Liver (tissue), 9 donors: ENCODE data around the gene KMT5B. TPM values are rescaled to one million over a fixed set of nuclear protein-coding genes. Genes with fewer than 3 reads are reported as not detected.
"Not testable (repeated sequence)": the region's sequence is repeated elsewhere in the genome, so short reads cannot be mapped to it uniquely, and the experiment has no call there.

Source experiments
- DNase-seq: peaks from one replicate; pipeline ENCODE4 v3.0.0-alpha.2; 2017; ENCODE audit warnings: low spot score
- H3K27ac ChIP-seq, 2 donors: one replicate each; pipeline ENCODE4 v1.7.0; 2013; ENCODE audit warnings: inconsistent platforms in 2 of 2, low read length in 2 of 2, control low read depth in 1 of 2, low read depth in 1 of 2, mild to moderate bottlenecking in 1 of 2
- H3K27me3 ChIP-seq, 4 donors: one replicate each; pipeline versions ENCODE4 v1.6.1 to v1.7.0; 2013; ENCODE audit warnings: low read length in 3 of 4, inconsistent platforms in 1 of 4, mild to moderate bottlenecking in 1 of 4, moderate library complexity in 1 of 4; ENCODE audit not compliant: control insufficient read depth in 4 of 4, insufficient read depth in 4 of 4
- H3K36me3 ChIP-seq, 4 donors: one replicate each; pipeline versions ENCODE4 v1.6.1 to v1.7.0; 2013; ENCODE audit warnings: low read length in 3 of 4, mild to moderate bottlenecking in 3 of 4, low read depth in 1 of 4, moderate library complexity in 1 of 4; ENCODE audit not compliant: control insufficient read depth in 4 of 4, insufficient read depth in 3 of 4
- H3K4me1 ChIP-seq, 4 donors: one replicate each; pipeline versions ENCODE4 v1.6.1 to v1.7.0; 2013; ENCODE audit warnings: low read length in 3 of 4, mild to moderate bottlenecking in 3 of 4, moderate library complexity in 1 of 4; ENCODE audit not compliant: control insufficient read depth in 4 of 4, insufficient read depth in 4 of 4
- H3K4me3 ChIP-seq, 3 donors: one replicate each; pipeline versions ENCODE4 v1.6.1 to v1.7.0; 2013; ENCODE audit warnings: low read length in 3 of 3, control low read depth in 1 of 3, low read depth in 1 of 3, mild to moderate bottlenecking in 1 of 3
- H3K9ac ChIP-seq, 2 donors: one replicate each; pipeline ENCODE4 v1.7.0; 2013; ENCODE audit warnings: low read length in 2 of 2, mild to moderate bottlenecking in 2 of 2, moderate library complexity in 2 of 2, control low read depth in 1 of 2, low read depth in 1 of 2
- H3K9me3 ChIP-seq, 4 donors: one replicate each; pipeline versions ENCODE4 v1.6.1 to v1.7.0; 2013; ENCODE audit warnings: low read length in 3 of 4; ENCODE audit not compliant: control insufficient read depth in 4 of 4
- ATF3 ChIP-seq: IDR thresholded peaks from 2 replicates; pipeline ENCODE4 v1.6.1; 2016; ENCODE audit warnings: antibody characterized with exemption
- CTCF ChIP-seq: fragments of 150-350 bp; IDR thresholded peaks from 2 replicates; pipeline ENCODE4 v1.5.1; 2017; ENCODE audit warnings: improper control_type of control experiment, low read depth, low read length; ENCODE audit not compliant: missing input control
- EGR1 ChIP-seq, 2 donors: IDR thresholded peaks; 2 replicates each; pipeline ENCODE4 v1.6.1; 2016 to 2018; ENCODE audit warnings: antibody characterized with exemption in 2 of 2, low read depth in 2 of 2
- FOXA2 ChIP-seq: IDR thresholded peaks from 2 replicates; pipeline ENCODE4 v1.6.1; 2016; ENCODE audit warnings: antibody characterized with exemption
- GABPA ChIP-seq, 2 donors: IDR thresholded peaks in 1 of 2; conservative IDR thresholded peaks in 1 of 2; 2 replicates each; pipeline ENCODE4 v1.6.1; 2016; ENCODE audit warnings: antibody characterized with exemption in 2 of 2, mild to moderate bottlenecking in 1 of 2, moderate library complexity in 1 of 2
- JUND ChIP-seq, 2 donors: IDR thresholded peaks; 2 replicates each; pipeline ENCODE4 v1.6.1; 2016; ENCODE audit warnings: antibody characterized with exemption in 2 of 2
- MAX ChIP-seq: IDR thresholded peaks from 2 replicates; pipeline ENCODE4 v1.6.1; 2016; ENCODE audit warnings: antibody characterized with exemption
- RAD21 ChIP-seq, 2 donors: IDR thresholded peaks; 2 replicates each; pipeline ENCODE4 v1.6.1; 2016; ENCODE audit warnings: antibody characterized with exemption in 2 of 2, mild to moderate bottlenecking in 2 of 2
- RXRA ChIP-seq, 2 donors: IDR thresholded peaks; 2 replicates each; pipeline ENCODE4 v1.6.1; 2017 to 2018; ENCODE audit warnings: antibody characterized with exemption in 2 of 2, mild to moderate bottlenecking in 1 of 2
- SP1 ChIP-seq: IDR thresholded peaks from 2 replicates; pipeline ENCODE4 v1.6.1; 2018; ENCODE audit warnings: antibody characterized with exemption, mild to moderate bottlenecking
- ZBTB33 ChIP-seq: IDR thresholded peaks from 2 replicates; pipeline ENCODE4 v1.6.1; 2016; ENCODE audit warnings: antibody characterized with exemption
- WGBS: extraction: QIAGEN DNeasy Blood & Tissue Kit; methylation state at CpG from one replicate; pipeline ENCODE4 v1.1.7; 2013; 5-methylcytosine and 5-hydroxymethylcytosine counted together
- polyA plus RNA-seq, 2 donors: library from polyadenylated mRNA; stranded (reverse) in 1 of 2; unstranded in 1 of 2; fragments of 200-250 nt in 1 of 2; fragments of >200 nt in 1 of 2; fragmentation: Nextera tagmentation in 1 of 2; extraction: Ambion mirVana in 1 of 2; gene quantifications; one replicate each; pipeline versions ENCODE4 v1.2.1 to v1.2.3, GENCODE V29; 2013 to 2015
- total RNA-seq, 2 donors: library from RNA; depleted of rRNA; stranded (reverse); fragments of >200 nt; gene quantifications; one replicate each; pipeline ENCODE4 v1.2.3, GENCODE V29; 2014
- donor health status: healthy.
- donor health status: healthy.
- donor health status: healthy.
- donor health status: healthy.
- donor health status: healthy.

Gene KMT5B
- total and polyA plus RNA-seq, 4 donors, result 8.7 to 33.8 (median 14.8) TPM

GRCh38 chr11:68244912-68245311, 31.8 kb upstream of the KMT5B start:
- 95% methylated on average over 5 of the region's 5 CpGs for WGBS
- not testable (repeated sequence) for DNase-seq

GRCh38 chr11:68243847-68244246, 30.8 kb upstream of the KMT5B start:
- WGBS, result 96% methylated on average over 1 of the region's 1 CpG
- H3K9me3 ChIP-seq, DNase-seq, H3K4me1 ChIP-seq, H3K36me3 ChIP-seq, H3K27me3 ChIP-seq, H3K9ac ChIP-seq, H3K27ac ChIP-seq, H3K4me3 ChIP-seq: not testable (repeated sequence)

More at GRCh38 chr11:68244912-68245311, 31.8 kb upstream of the KMT5B start:
- not testable (repeated sequence) for H3K27me3 ChIP-seq, H3K9ac ChIP-seq, H3K27ac ChIP-seq, H3K4me1 ChIP-seq, H3K9me3 ChIP-seq, H3K36me3 ChIP-seq, H3K4me3 ChIP-seq

- no peaks in the 10 kb centered on the region for H3K36me3 ChIP-seq
- H3K4me3 ChIP-seq, result no peak overlapping the region
- no peak for TF ChIP-seq ATF3
- no peak for TF ChIP-seq CTCF
- TF ChIP-seq JUND (IDR thresholded peaks at IDR 0.05), result no peak
- no peaks in the 10 kb centered on the region for H3K9me3 ChIP-seq
- H3K27me3 ChIP-seq, result no peaks in the 10 kb centered on the region
- WGBS, result 95% methylated on average over 2 of the region's 2 CpGs
- H3K27ac ChIP-seq, result no peak overlapping the region
- DNase-seq, result no peak
- H3K4me1 ChIP-seq, result no peaks in the 10 kb centered on the region
- no peak overlapping the region for H3K9ac ChIP-seq
Observed at GRCh38 chr11:68242616-68243015, 29.5 kb upstream of the KMT5B start.

- DNase-seq, result no peak
Observed at GRCh38 chr11:68231621-68232020, 18.5 kb upstream of the KMT5B start.

GRCh38 chr11:68229601-68230000, 16.5 kb upstream of the KMT5B start:
- H3K27ac ChIP-seq, result no peak overlapping the region
- H3K27me3 ChIP-seq, result no peaks in the 10 kb centered on the region
- H3K4me3 ChIP-seq, result no peak overlapping the region
- no peaks in the 10 kb centered on the region for H3K4me1 ChIP-seq
- H3K9ac ChIP-seq, result no peak overlapping the region
- WGBS, result 76% methylated on average over 1 of the region's 1 CpG
- H3K9me3 ChIP-seq, result peaks cover 0 to 4% (median 2%) of the 10 kb centered on the region in 4 donors
- no peaks in the 10 kb centered on the region for H3K36me3 ChIP-seq
- DNase-seq, result no peak
- no peak for TF ChIP-seq RAD21 (IDR thresholded peaks at IDR 0.05)
- no peak for TF ChIP-seq ZBTB33
- TF ChIP-seq FOXA2, result no peak
- no peak for TF ChIP-seq SP1
- TF ChIP-seq GABPA (IDR thresholded peaks at IDR 0.05 in 1 of 2, conservative IDR thresholded peaks at IDR 0.05 in 1 of 2), result no peak
- TF ChIP-seq CTCF, result no peak
- TF ChIP-seq JUND (IDR thresholded peaks at IDR 0.05), result no peak
- no peak for TF ChIP-seq MAX
- no peak for TF ChIP-seq EGR1 (IDR thresholded peaks at IDR 0.05; ENCODE audit: low read depth in 2 of 2)

More at GRCh38 chr11:68231621-68232020, 18.5 kb upstream of the KMT5B start:
- no peak overlapping the region for H3K4me3 ChIP-seq
- no peak overlapping the region for H3K9ac ChIP-seq
- no peaks in the 10 kb centered on the region for H3K36me3 ChIP-seq
- H3K4me1 ChIP-seq, result no peaks in the 10 kb centered on the region
- 91% methylated on average over 7 of the region's 7 CpGs for whole genome bisulfite sequencing
- H3K9me3 ChIP-seq, result peaks cover 0 to 3% (median under 1%) of the 10 kb centered on the region in 4 donors
- no peak overlapping the region for H3K27ac ChIP-seq
- TF ChIP-seq RXRA (IDR thresholded peaks at IDR 0.05) (no peak), ATF3 (no peak), JUND (IDR thresholded peaks at IDR 0.05) (no peak)
- no peaks in the 10 kb centered on the region for H3K27me3 ChIP-seq
